ENCODE results near the gene AQP5.

DNA sequence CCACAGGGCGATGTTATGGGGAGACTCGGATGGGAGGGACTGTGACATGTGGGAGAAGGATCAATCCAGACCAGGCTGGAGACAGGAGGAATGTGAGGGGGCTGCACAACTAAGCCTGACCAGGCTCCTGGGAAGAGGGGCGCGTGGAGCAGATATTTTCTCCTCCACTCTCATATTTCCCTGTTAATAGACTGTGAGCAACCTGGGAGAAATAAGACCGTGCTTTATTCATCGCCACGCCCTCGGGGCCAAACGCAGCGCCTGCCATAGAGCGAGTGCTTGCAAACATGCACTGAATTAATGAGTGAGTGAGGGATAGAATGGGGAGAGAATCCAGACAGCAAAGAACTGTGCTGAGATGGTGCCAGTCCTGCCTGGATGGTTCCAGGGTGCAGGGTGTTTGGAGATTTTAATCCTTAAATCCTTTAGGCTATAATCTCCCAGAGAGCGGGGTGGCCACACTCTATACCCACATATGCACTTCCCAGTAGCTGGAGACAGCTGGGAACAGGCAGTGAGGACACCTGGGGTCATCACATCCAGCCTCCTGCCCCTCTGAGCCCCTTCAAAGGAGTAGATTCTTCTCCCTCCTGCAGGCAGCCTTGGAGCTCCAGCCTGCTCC lies 44.4 kb upstream of the AQP5 start:
- TF ChIP-seq EZH2 (IDR thresholded peaks at IDR 0.05; ENCODE audit: low read length, unreplicated experiment) (no peak), EZH2phosphoT487 (IDR thresholded peaks at IDR 0.05; ENCODE audit: borderline replicate concordance, low read length) (no peak)
- TF ChIP-seq, protein P1, sequence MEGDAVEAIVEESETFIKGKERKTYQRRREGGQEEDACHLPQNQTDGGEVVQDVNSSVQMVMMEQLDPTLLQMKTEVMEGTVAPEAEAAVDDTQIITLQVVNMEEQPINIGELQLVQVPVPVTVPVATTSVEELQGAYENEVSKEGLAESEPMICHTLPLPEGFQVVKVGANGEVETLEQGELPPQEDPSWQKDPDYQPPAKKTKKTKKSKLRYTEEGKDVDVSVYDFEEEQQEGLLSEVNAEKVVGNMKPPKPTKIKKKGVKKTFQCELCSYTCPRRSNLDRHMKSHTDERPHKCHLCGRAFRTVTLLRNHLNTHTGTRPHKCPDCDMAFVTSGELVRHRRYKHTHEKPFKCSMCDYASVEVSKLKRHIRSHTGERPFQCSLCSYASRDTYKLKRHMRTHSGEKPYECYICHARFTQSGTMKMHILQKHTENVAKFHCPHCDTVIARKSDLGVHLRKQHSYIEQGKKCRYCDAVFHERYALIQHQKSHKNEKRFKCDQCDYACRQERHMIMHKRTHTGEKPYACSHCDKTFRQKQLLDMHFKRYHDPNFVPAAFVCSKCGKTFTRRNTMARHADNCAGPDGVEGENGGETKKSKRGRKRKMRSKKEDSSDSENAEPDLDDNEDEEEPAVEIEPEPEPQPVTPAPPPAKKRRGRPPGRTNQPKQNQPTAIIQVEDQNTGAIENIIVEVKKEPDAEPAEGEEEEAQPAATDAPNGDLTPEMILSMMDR (conservative IDR thresholded peaks at IDR 0.05; ENCODE audit: low read depth, low read length), result no peak
